WTC11 (cell line): ENCODE measurements around the gene TREM2. TPM values are rescaled to one million over a fixed set of nuclear protein-coding genes. Genes with fewer than 3 reads are reported as not detected.

Experiments
- ATAC-seq: fragments of 200-7000 bp; cut with Tn5 transposase; 2 replicates; pipeline ENCODE4 v1.10.0; 2021; ENCODE audit warnings: mild to moderate bottlenecking, moderate library complexity
- CTCF ChIA-PET: fragments of 300-600 bp; sonication (Branson Sonifier 250); formaldehyde crosslinking; loops from one replicate; lab custom pipeline; 2021; ENCODE audit warnings: antibody characterized with exemption; lab: Charles Lee
- POLR2A ChIA-PET: fragments of 350-600 bp; sonication (Branson Sonifier 250); formaldehyde crosslinking; loops from one replicate; lab custom pipeline; 2021; ENCODE audit warnings: antibody characterized with exemption; lab: Charles Lee
- DNase-seq: peaks from one replicate; pipeline ENCODE4 v3.0.0; 2021; ENCODE audit warnings: low spot score
- H3K27ac Mint-ChIP-seq: 2 replicates; pipeline ENCODE4 v1.8.0; 2021; ENCODE audit warnings: mixed read lengths
- H3K27me3 Mint-ChIP-seq: 2 replicates; pipeline ENCODE4 v1.8.0; 2021; ENCODE audit warnings: low read depth, mild to moderate bottlenecking, moderate library complexity, mixed read lengths
- H3K36me3 Mint-ChIP-seq: 2 replicates; pipeline ENCODE4 v1.8.0; 2021; ENCODE audit warnings: mixed read lengths
- H3K4me1 Mint-ChIP-seq: 2 replicates; pipeline ENCODE4 v1.8.0; 2022; ENCODE audit warnings: mixed read lengths
- H3K4me3 Mint-ChIP-seq: 2 replicates; pipeline ENCODE4 v1.8.0; 2021; ENCODE audit warnings: mild to moderate bottlenecking, moderate library complexity, mixed read lengths
- H3K9me3 Mint-ChIP-seq: 2 replicates; pipeline ENCODE4 v1.8.0; 2021; ENCODE audit warnings: mixed read lengths
- AR ChIP-seq: fragments of 250-450 bp; sonication (Bioruptor Pico); IDR thresholded peaks from 2 replicates; pipeline ENCODE4 v1.9.0; 2021; ENCODE audit warnings: mild to moderate bottlenecking
- E2F1 ChIP-seq: sonication (generic); formaldehyde crosslinking; IDR thresholded peaks from 2 replicates; pipeline ENCODE4 v1.8.0; 2022; ENCODE audit warnings: mild to moderate bottlenecking, missing genetic modification reagents
- E2F5 ChIP-seq: sonication (generic); formaldehyde crosslinking; IDR thresholded peaks from 2 replicates; pipeline ENCODE4 v1.8.1; 2022; ENCODE audit warnings: mild to moderate bottlenecking, moderate library complexity, missing genetic modification reagents
- ELF4 ChIP-seq: sonication (generic); formaldehyde crosslinking; IDR thresholded peaks from 2 replicates; pipeline ENCODE4 v1.8.1; 2022; ENCODE audit warnings: low read depth, mild to moderate bottlenecking, moderate library complexity, missing genetic modification reagents
- FOXJ3 ChIP-seq: sonication (generic); formaldehyde crosslinking; IDR thresholded peaks from 2 replicates; pipeline ENCODE4 v1.9.0; 2021; ENCODE audit warnings: missing genetic modification reagents, mild to moderate bottlenecking, borderline replicate concordance
- FOXP4 ChIP-seq: sonication (generic); formaldehyde crosslinking; IDR thresholded peaks from 2 replicates; pipeline ENCODE4 v1.8.0; 2022; ENCODE audit warnings: mild to moderate bottlenecking, missing genetic modification reagents
- GRHL2 ChIP-seq: fragments of 250-450 bp; sonication (Bioruptor Pico); IDR thresholded peaks from 2 replicates; pipeline ENCODE4 v1.8.0; 2022; ENCODE audit warnings: mild to moderate bottlenecking, moderate library complexity; ENCODE audit not compliant: insufficient replicate concordance, severe bottlenecking
- HMGXB4 ChIP-seq: sonication (generic); formaldehyde crosslinking; IDR thresholded peaks from 2 replicates; pipeline ENCODE4 v1.8.1; 2023; ENCODE audit warnings: mild to moderate bottlenecking, moderate library complexity, missing genetic modification reagents
- NFE2L1 ChIP-seq: sonication (generic); formaldehyde crosslinking; IDR thresholded peaks from 2 replicates; pipeline ENCODE4 v1.8.1; 2023; ENCODE audit warnings: missing genetic modification reagents
- SMAD3 ChIP-seq: sonication (generic); formaldehyde crosslinking; IDR thresholded peaks from 2 replicates; pipeline ENCODE4 v1.8.0; 2022; ENCODE audit warnings: missing genetic modification reagents, mild to moderate bottlenecking, borderline replicate concordance
- SOX15 ChIP-seq: fragments of 250-450 bp; sonication (Bioruptor Pico); IDR thresholded peaks from 2 replicates; pipeline ENCODE4 v1.9.0; 2021; ENCODE audit warnings: mild to moderate bottlenecking
- TCF7 ChIP-seq: sonication (generic); formaldehyde crosslinking; IDR thresholded peaks from 2 replicates; pipeline ENCODE4 v1.8.0; 2022; ENCODE audit warnings: mild to moderate bottlenecking, low read depth, missing genetic modification reagents, moderate library complexity
- TEAD1 ChIP-seq: sonication (generic); formaldehyde crosslinking; IDR thresholded peaks from 2 replicates; pipeline ENCODE4 v1.8.0; 2022; ENCODE audit warnings: mild to moderate bottlenecking, missing genetic modification reagents
- ZNF423 ChIP-seq: fragments of 250-450 bp; sonication (Bioruptor Pico); IDR thresholded peaks from 2 replicates; pipeline ENCODE4 v2.1.2; 2022; ENCODE audit warnings: mild to moderate bottlenecking, moderate library complexity
- ZNF512 ChIP-seq: sonication (generic); formaldehyde crosslinking; IDR thresholded peaks from 2 replicates; pipeline ENCODE4 v1.8.1; 2022; ENCODE audit warnings: missing genetic modification reagents, borderline replicate concordance
- ZSCAN18 ChIP-seq: fragments of 250-450 bp; sonication (Bioruptor Pico); IDR thresholded peaks from 2 replicates; pipeline ENCODE4 v2.1.2; 2022; ENCODE audit warnings: mild to moderate bottlenecking, moderate library complexity
- total RNA-seq: library from RNA; stranded (reverse); gene quantifications from 3 replicates; pipeline ENCODE4 v1.2.3, GENCODE V29; 2021

TREM2 gene
- total RNA-seq, 1 experiment from 2014 or later, result not detected

- TF ChIP-seq SOX15 (CRISPR knock-in tag) (no peak), TCF7 (CRISPR knock-in tag) (no peak), SMAD3 (no peak), ZSCAN18 (CRISPR knock-in tag) (no peak), AR (CRISPR knock-in tag) (no peak), FOXJ3 (no peak)
Measured at GRCh38 chr6:41135062-41135832, 27.7 kb downstream of the TREM2 start (continued).

- no peak for ATAC-seq
- no peaks in the 10 kb centered on the region for H3K27me3 Mint-ChIP-seq
- peaks cover 6% of the 10 kb centered on the region; the same call in 1 of the 2 replicates for H3K36me3 Mint-ChIP-seq
- no peak for DNase-seq
- ChIA-PET CTCF (interaction anchor here (0.8 to 1.1 kb wide), 2 partner anchors 48 to 59 kb away, joined by 3 read pairs; no protein-coding TSS in a partner anchor), POLR2A (no interaction called here)
- no peaks in the 10 kb centered on the region for H3K9me3 Mint-ChIP-seq
- no peak overlapping the region for H3K4me3 Mint-ChIP-seq
- no peaks in the 10 kb centered on the region; the same call in 1 of the 2 replicates for H3K4me1 Mint-ChIP-seq
- H3K27ac Mint-ChIP-seq, result no peak overlapping the region
- no peak for TF ChIP-seq ZNF512 (CRISPR knock-in tag)
- no peak for TF ChIP-seq E2F1 (CRISPR knock-in tag)
Measured at GRCh38 chr6:41132254-41132653, 30.7 kb downstream of the TREM2 start.

- Mint-ChIP-seq H3K36me3 (peaks cover 12% of the 10 kb centered on the region), H3K9me3 (no peaks in the 10 kb centered on the region), H3K27ac (no peak overlapping the region), H3K27me3 (no peaks in the 10 kb centered on the region), H3K4me1 (no peaks in the 10 kb centered on the region), H3K4me3 (no peak overlapping the region)
- DNase-seq (no peak), ATAC-seq (no peak)
- POLR2A ChIA-PET, result no interaction called here
- CTCF ChIA-PET, result interaction anchor here (1.0 kb wide), 1 partner anchor 57 kb away, joined by 4 read pairs; no protein-coding TSS in a partner anchor
- no peak for TF ChIP-seq NFE2L1
- no peak for TF ChIP-seq E2F5 (CRISPR knock-in tag)
- no peak for TF ChIP-seq TEAD1
- TF ChIP-seq HMGXB4 (CRISPR knock-in tag), result no peak
- TF ChIP-seq SMAD3, result no peak
- no peak for TF ChIP-seq FOXP4 (CRISPR knock-in tag)
- TF ChIP-seq GRHL2 (CRISPR knock-in tag), result no peak
- no peak for TF ChIP-seq ZNF423 (CRISPR knock-in tag)
- no peak for TF ChIP-seq ELF4 (CRISPR knock-in tag)
Measured at GRCh38 chr6:41125282-41125681, 37.6 kb downstream of the TREM2 start.
